ENCODE data around the gene AGXT2.

The AGXT2 gene

DNA sequence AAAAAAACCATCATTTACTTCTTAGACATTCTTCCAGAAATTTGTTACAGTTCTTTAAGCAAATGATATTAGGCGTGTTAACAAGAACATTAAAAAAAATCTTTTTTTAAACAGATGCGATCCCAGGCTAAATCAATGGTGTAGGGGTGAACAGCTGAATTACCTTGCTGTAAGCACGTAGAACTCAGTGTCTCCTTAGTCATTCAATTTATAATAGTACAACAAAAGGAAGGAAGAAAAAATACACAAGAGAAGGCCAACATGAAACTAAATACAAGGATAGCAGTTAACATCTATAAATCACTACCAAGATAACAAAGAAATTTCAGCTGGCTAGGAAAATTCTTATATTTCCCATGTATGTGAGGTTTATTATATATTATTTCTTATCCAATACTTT, 35.4 kb downstream of the AGXT2 start:
- DNase-seq (ENCODE audit: low read depth), result no peak
- TF ChIP-seq CTCF (IDR thresholded peaks at IDR 0.05; ENCODE audit: control insufficient read depth, extremely low read depth, insufficient read depth), result no peak
- H3K4me3 ChIP-seq (ENCODE audit: low read depth, low read length), result no peak overlapping the region

DNA sequence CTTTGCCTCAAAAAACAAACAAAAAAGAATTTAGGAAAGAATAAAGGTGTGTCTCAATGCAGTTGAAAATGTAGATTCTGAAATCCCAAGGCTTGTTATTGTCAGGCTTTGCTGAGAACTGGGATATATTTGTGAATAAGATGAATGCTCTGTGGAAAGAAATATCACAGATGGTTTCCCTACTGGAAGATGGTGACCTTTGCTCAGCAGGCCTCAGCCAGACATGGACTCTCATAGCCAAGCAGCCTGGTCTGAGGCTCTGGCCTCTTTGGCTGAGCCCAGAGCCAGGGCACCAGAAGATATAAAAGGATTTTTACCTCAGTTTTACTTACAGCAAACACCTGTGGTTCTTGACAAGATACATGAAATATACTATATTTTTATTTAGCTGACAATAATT, 37.1 kb downstream of the AGXT2 start:
- H3K4me3 ChIP-seq (ENCODE audit: low read depth, low read length), result no peak overlapping the region
- DNase-seq (ENCODE audit: low read depth), result no peak
- no peak for TF ChIP-seq CTCF (IDR thresholded peaks at IDR 0.05; ENCODE audit: control insufficient read depth, extremely low read depth, insufficient read depth)

GRCh38 chr5:35009657-35010056, 38.1 kb downstream of the AGXT2 start:
- no peak for TF ChIP-seq CTCF (IDR thresholded peaks at IDR 0.05; ENCODE audit: control insufficient read depth, extremely low read depth, insufficient read depth)
- DNase-seq (ENCODE audit: low read depth), result no peak

DNA sequence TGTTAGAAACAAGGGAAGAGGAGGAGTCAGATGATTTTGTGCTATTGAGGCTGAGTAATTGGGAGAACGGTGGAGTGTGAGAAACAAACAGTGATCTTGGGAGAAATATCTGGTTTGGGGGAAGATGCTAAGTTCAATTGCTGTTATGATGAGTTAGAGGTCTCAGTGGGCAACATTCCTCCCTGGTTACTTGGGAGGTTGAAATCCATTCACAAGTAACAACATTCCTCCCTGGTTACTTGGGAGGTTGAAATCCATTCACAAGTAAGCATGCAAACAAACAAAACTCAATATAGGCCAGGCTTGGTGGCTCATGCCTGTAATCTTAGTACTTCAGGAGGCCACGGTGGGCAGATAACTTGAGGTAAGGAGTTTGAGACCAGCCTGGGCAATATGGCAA, 38.7 kb downstream of the AGXT2 start:
- no peak for TF ChIP-seq CTCF (IDR thresholded peaks at IDR 0.05; ENCODE audit: control insufficient read depth, extremely low read depth, insufficient read depth)
- DNase-seq (ENCODE audit: low read depth), result no peak
- no peak overlapping the region for H3K4me3 ChIP-seq (ENCODE audit: low read depth, low read length)

More at GRCh38 chr5:35009657-35010056, 38.1 kb downstream of the AGXT2 start:
- H3K4me3 ChIP-seq (ENCODE audit: low read depth, low read length), result no peak overlapping the region

DNA sequence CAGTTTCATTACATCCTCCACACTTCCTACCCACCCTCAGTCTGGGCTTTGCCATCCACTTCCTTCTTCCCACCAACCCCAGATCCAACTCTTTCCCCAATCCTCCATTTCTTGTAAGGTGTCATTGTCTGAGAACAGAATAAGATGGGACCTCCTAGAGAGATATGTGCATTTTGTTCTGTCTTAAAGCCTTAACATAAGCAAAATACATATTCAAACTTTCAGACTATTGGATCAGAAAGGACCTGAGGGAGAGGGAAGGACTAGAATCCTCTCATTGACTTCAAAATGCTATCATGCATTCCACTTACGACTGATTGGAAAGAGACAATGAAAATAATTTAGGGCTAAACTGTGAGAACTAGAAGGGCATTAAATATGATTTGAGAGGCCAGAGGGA, 43.0 kb downstream of the AGXT2 start:
- no peak for DNase-seq (ENCODE audit: low read depth)
- TF ChIP-seq CTCF (IDR thresholded peaks at IDR 0.05; ENCODE audit: control insufficient read depth, extremely low read depth, insufficient read depth), result no peak

DNA sequence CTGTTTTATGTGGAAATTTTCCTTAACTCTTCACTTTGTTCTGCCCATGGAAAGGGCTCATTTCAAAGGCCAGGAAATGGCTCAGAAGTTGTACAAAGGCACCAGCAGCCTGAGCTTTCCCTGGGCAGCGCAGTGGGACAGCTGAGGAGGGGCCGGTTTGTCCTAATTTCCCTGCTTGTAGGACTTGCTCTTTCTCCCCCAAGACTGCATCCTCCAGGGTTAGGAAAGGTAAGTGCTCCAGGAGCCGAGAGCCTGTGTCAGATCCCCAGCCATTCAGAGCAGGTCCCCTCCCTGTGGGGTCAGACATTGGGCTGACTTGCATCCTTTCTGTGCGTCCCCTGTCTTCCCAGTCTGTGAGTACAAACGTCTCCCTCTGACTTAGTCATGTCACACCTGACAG, 43.5 kb downstream of the AGXT2 start:
- no peak for TF ChIP-seq CTCF (IDR thresholded peaks at IDR 0.05; ENCODE audit: control insufficient read depth, extremely low read depth, insufficient read depth)
- no peak overlapping the region for H3K4me3 ChIP-seq (ENCODE audit: low read depth, low read length)
- no peak for DNase-seq (ENCODE audit: low read depth)

More for the DNA sequence above, 43.0 kb downstream of the AGXT2 start:
- no peak overlapping the region for H3K4me3 ChIP-seq (ENCODE audit: low read depth, low read length)

Measured in LNCaP clone FGC (cell line).